Activated naive CD4-positive, alpha-beta T cell treated with anti-CD3 and anti-CD28 coated beads, Interleukin-2, amount 50 U/mL, for 72 hours (primary cell): Measurements from ENCODE around the gene MYB. TPM values are rescaled to one million over a fixed set of nuclear protein-coding genes. Genes with fewer than 3 reads are reported as not detected.

Experiments used
- ATAC-seq, 2 donors: fragments of 150-1000 bp; cut with Tn5 transposase; 2 replicates each; pipeline ENCODE4 v1.10.0; 2021; ENCODE audit warnings: mild to moderate bottlenecking in 2 of 2, moderate library complexity in 2 of 2
- DNase-seq, 2 donors: peaks; one replicate each; pipeline ENCODE4 v3.0.0; 2021 to 2022; ENCODE audit warnings: low spot score in 2 of 2
- H3K27ac Mint-ChIP-seq, 2 donors: one replicate each; pipeline ENCODE4 v1.8.0; 2022; ENCODE audit warnings: mild to moderate bottlenecking in 2 of 2, mixed read lengths in 2 of 2
- H3K36me3 Mint-ChIP-seq, 2 donors: one replicate each; pipeline ENCODE4 v1.8.0; 2022; ENCODE audit warnings: mixed read lengths in 2 of 2
- H3K9me3 Mint-ChIP-seq, 2 donors: one replicate each; pipeline ENCODE4 v1.8.0; 2022; ENCODE audit warnings: mixed read lengths in 2 of 2
- total RNA-seq, 2 donors: library from RNA; stranded (reverse); gene quantifications; one replicate each; pipeline ENCODE4 v1.2.3, GENCODE V29; 2022

The MYB gene
- total RNA-seq, 2 donors from 2014 or later, result 23.8 to 54.9 TPM

DNA sequence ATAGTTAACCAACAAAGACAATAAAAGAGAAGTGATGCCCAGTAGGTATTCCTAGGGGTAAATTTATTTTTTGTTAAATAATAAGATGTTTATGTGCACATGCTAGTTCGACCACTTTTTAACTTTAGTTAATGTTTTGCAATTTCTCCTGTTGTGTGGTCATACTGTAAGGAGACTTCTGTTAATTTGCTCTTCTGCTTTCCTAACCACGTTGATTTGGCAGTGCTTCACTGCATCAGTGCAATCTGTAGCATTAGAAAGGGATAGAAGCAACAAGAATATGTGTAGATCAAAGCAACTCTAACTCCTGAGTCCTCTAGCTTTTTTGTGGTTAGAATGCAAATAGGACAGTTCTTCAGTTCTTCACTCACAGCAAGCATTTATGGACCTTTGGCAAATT is 13.9 kb downstream of the MYB start:
- DNase-seq, result no peak
- ATAC-seq, result no peak
- Mint-ChIP-seq H3K9me3 (no peaks in the 10 kb centered on the region), H3K27ac (no peak overlapping the region), H3K36me3 (peaks cover 48 to 57% of the 10 kb centered on the region in 2 donors)

- ATAC-seq, result no peak
- no peak for DNase-seq
- Mint-ChIP-seq H3K27ac (peak overlapping the region in 1 of 2 donors; percentile 2), H3K9me3 (no peaks in the 10 kb centered on the region), H3K36me3 (peaks cover 50 to 58% of the 10 kb centered on the region in 2 donors)
Measured at GRCh38 chr6:135195522-135195921, 14.4 kb downstream of the MYB start.

- ATAC-seq (peak; percentile 81 to 89), DNase-seq (peak in 1 of 2 donors; percentile 44)
- Mint-ChIP-seq H3K27ac (peak overlapping the region in 1 of 2 donors; percentile 95), H3K9me3 (no peaks in the 10 kb centered on the region), H3K36me3 (peaks cover 45 to 54% of the 10 kb centered on the region in 2 donors)
Measured at GRCh38 chr6:135196739-135197510, 15.8 kb downstream of the MYB start.

DNA sequence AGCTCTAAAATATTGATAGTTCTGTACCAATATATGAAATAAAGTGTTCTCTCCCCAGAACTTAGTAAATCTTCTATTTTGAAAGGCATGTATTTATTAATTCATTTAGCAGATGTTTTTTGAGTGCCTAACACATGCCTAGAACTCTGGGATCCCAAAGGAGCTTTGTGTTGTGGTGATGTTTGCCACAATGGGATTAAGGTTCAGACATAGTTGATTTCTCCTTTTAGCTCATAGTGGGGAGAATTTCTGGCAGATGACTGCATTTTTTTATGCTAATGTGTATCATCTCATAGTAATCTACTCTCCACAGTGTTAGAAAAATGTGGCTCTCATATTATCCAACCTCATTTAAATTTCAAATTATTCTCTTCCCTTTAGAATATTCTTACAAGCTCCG is 21.7 kb downstream of the MYB start:
- no peak for DNase-seq
- Mint-ChIP-seq H3K9me3 (no peaks in the 10 kb centered on the region), H3K36me3 (peaks cover 14 to 36% of the 10 kb centered on the region in 2 donors), H3K27ac (no peak overlapping the region)
- no peak for ATAC-seq

DNA sequence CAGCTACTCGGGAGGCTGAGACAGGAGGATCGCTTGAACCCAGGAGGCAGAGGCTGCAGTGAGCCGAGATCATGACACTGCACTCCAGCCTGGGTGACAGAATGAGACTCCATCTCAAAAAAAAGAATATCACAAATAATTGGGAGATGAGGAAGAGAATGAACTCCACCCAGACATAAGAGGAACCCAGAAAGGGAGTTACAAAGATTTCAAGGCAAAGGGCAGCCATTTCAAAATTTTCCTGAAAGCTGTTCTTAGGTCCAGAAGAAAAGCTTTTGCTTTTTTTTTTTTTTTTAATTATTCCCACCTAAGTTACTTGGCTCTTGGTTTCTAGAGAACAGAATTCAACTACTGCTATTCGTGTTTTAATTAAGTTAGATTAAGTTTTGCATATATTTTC is 23.8 kb downstream of the MYB start:
- Mint-ChIP-seq H3K36me3 (peaks cover 19 to 51% of the 10 kb centered on the region in 2 donors), H3K9me3 (no peaks in the 10 kb centered on the region), H3K27ac (peak overlapping the region; percentile 49 to 60)
- ATAC-seq (no peak), DNase-seq (no peak)

- peak overlapping the region; percentile 33 to 37 for H3K27ac Mint-ChIP-seq
- peaks cover 25 to 59% of the 10 kb centered on the region in 2 donors for H3K36me3 Mint-ChIP-seq
- ATAC-seq (no peak), DNase-seq (no peak)
- H3K9me3 Mint-ChIP-seq, result no peaks in the 10 kb centered on the region
Measured at GRCh38 chr6:135209803-135210202, 28.7 kb downstream of the MYB start.

DNA sequence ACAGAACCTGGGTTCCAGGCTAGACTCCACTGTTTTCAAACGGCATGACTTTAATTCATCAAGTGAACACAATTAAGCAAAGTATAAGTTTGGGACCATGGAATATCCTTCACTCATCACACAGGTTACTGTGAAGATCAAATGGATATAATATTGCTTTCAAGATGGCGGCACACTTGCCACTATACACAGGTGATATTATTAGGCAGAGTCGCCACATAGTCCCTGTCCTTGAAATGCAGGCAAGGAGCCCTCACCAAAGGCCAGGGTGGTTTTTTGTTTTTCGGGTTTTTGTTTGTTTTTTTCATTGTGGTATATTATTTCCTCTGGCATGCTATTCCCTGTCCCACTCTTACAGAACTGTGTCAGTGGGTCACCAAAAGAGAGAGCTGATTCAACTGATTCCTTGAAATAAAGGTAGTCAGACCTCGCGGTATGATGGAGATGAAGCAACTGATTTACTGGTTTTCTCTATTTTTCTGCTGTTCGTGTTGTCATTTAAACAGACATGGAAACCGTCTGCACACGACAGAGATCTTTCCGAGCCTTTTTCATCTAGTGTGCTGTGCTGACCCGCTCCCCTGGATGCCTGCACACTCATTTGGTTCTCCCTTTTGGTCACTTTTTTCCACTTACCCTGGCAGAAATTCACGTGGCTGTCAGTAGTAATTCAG is 29.7 kb downstream of the MYB start:
- ATAC-seq (peak in 1 of 2 donors; percentile 68), DNase-seq (no peak)
- Mint-ChIP-seq H3K36me3 (peaks cover 25 to 54% of the 10 kb centered on the region in 2 donors), H3K27ac (peak overlapping the region; percentile 33 to 52), H3K9me3 (no peaks in the 10 kb centered on the region)

DNA sequence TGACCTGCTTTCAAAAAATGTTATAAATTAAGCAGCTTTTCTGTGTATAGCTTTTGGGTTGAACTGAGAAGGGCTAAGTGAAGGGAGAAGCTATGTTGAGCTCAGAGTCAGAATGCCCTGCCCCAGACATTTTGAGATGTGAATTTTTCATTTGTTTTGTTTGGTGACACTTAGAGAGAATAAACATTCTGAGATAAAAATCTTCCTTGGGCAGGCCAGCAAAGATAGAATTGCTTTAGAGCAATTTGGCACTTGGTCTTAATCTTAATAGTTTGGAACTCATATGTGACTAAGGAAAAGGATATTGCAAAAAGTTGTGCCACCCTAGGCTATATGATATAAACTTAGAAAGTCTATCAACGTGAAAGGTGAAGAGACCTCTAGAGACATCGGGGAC is 30.2 kb downstream of the MYB start:
- ATAC-seq, result peak in 1 of 2 donors; percentile 29
- Mint-ChIP-seq H3K9me3 (no peaks in the 10 kb centered on the region), H3K36me3 (peaks cover 25 to 56% of the 10 kb centered on the region in 2 donors), H3K27ac (peak overlapping the region in 1 of 2 donors; percentile 52)
- DNase-seq, result no peak

GRCh38 chr6:135212020-135212806 is 31.1 kb downstream of the MYB start:
- Mint-ChIP-seq H3K27ac (peak overlapping the region; percentile 18 to 87), H3K36me3 (peaks cover 25 to 61% of the 10 kb centered on the region in 2 donors), H3K9me3 (no peaks in the 10 kb centered on the region)
- no peak for DNase-seq
- ATAC-seq, result peak; percentile 62 to 69

GRCh38 chr6:135212935-135213334 is 31.8 kb downstream of the MYB start:
- Mint-ChIP-seq H3K27ac (peak overlapping the region; percentile 18 to 87), H3K9me3 (no peaks in the 10 kb centered on the region), H3K36me3 (peaks cover 25 to 67% of the 10 kb centered on the region in 2 donors)
- no peak for DNase-seq
- ATAC-seq, result peak; percentile 64 to 80

DNA sequence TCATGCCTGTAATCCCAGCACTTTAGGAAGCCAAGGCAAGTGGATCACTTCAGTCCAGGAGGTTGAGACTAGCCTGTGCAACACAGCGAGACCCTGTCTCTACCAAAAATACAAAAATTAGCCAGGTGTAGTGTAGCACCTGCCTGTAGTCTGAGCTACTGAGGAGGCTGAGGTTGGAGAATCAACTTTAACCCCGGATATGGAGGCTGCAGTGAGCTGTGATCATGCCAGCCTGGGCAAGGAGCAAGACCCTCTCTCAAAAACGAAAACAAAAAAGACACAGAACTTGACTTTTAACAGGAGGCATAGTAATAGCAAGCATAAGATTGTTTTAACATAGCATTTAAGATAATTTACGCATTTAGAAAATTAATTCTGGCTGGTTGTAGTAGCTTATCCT is 32.5 kb downstream of the MYB start:
- Mint-ChIP-seq H3K9me3 (no peaks in the 10 kb centered on the region), H3K27ac (no peak overlapping the region), H3K36me3 (peaks cover 25 to 62% of the 10 kb centered on the region in 2 donors)
- DNase-seq (no peak), ATAC-seq (no peak)

DNA sequence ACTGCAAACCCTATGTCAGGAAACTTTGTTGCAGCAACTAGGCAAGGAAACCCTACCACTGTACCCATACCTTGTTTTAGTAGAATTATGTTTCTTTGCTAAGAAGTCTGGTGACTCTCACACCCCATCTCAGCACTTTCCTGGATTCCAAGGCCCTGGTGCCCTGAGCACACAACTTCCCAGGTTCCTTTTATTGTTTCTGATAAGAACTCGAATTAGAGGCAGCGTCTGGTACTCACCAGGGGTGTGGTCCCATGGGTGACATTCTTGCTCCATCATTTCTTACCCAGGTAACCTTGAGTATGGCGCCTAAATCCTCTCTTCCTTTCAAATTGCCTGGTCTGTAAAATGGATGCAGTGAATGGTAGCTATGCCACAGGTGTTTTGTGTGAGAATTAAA is 34.1 kb downstream of the MYB start:
- peaks cover 26 to 54% of the 10 kb centered on the region in 2 donors for H3K36me3 Mint-ChIP-seq
- no peak overlapping the region for H3K27ac Mint-ChIP-seq
- ATAC-seq (no peak), DNase-seq (no peak)
- no peaks in the 10 kb centered on the region for H3K9me3 Mint-ChIP-seq

DNA sequence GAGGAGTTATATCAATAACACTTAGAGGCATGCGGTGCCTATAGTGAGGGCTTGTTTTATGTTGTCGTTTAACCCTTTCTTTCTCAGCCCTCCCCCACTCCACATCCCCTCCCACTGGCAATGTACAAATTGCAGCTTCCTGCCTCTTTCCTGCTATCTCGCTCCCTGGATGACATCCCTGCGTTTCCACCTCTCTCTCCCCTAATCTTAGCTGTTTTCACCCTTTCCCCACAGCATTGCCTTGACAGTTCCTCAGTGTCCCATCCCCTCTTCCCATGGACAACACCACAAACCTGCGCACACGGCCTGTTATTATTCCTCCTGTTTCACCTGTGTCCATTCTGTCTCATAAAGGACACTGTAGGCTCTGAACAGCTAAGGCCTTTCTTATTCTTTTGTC is 34.5 kb downstream of the MYB start:
- peaks cover 24 to 50% of the 10 kb centered on the region in 2 donors for H3K36me3 Mint-ChIP-seq
- DNase-seq (no peak), ATAC-seq (no peak)
- no peak overlapping the region for H3K27ac Mint-ChIP-seq
- H3K9me3 Mint-ChIP-seq, result no peaks in the 10 kb centered on the region

DNA sequence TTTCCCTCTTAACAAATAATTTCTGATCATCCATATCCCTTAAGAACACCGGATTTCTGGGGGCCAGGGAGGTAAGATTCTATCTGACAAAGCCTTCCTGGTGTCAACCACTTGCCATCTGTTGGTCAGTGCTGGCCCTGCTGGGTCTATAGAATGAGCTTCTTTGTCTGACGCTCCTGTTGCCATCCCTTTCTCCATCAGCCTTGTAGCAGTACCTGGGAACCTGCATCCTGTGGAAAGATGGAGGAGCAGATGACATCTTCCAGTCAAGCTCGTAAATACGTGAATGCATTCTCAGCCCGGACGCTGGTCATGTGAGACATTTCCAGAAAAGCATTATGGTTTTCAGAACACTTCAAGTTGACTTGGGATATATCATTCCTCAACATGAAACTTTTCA is 36.6 kb downstream of the MYB start:
- Mint-ChIP-seq H3K27ac (no peak overlapping the region), H3K9me3 (no peaks in the 10 kb centered on the region), H3K36me3 (peaks cover 15 to 35% of the 10 kb centered on the region in 2 donors)
- DNase-seq (no peak), ATAC-seq (no peak)

DNA sequence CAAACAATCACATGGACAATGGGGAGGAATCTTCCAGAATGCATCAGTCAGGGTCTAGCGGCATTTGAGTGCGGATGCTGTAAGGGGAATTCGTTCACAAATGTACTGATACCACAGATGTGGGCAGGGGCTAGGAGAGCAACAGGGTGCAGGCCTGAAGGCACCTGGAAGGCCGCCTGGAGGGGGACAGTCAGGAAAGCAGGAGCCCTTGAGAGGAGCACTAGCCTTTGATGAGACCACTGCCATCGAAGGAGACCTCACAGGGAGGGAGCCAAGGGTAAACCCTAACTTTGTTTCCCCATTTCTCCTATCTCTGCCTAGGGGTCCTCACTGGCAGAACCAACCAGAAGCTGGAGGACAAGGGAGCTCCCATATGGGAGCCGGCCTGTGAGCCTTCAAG is 38.2 kb downstream of the MYB start:
- Mint-ChIP-seq H3K9me3 (peaks cover 0 to 6% of the 10 kb centered on the region in 2 donors), H3K27ac (no peak overlapping the region), H3K36me3 (peaks cover 16 to 24% of the 10 kb centered on the region in 2 donors)
- no peak for DNase-seq
- no peak for ATAC-seq

DNA sequence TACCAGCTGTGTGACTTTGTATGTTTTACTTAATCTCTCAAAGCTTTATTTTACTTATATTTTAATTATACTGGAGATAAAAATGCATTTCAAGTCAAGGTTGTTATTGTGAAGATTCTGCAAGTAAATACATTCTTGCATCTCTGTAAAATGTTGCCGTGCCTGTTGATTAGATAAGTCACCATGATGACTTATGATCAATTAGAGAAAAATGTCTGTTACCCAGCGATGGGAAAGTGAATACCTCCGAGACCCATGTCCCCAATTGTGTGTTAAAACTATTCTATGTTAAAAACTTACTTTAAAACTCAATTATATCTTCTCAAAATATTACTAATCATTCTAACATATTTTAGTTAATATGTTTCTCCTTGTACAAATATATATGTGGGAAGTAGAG is 39.9 kb downstream of the MYB start:
- H3K9me3 Mint-ChIP-seq, result peaks cover 0 to 6% of the 10 kb centered on the region in 2 donors
- no peak overlapping the region for H3K27ac Mint-ChIP-seq
- DNase-seq (no peak), ATAC-seq (no peak)
- H3K36me3 Mint-ChIP-seq, result peaks cover 16 to 18% of the 10 kb centered on the region in 2 donors

DNA sequence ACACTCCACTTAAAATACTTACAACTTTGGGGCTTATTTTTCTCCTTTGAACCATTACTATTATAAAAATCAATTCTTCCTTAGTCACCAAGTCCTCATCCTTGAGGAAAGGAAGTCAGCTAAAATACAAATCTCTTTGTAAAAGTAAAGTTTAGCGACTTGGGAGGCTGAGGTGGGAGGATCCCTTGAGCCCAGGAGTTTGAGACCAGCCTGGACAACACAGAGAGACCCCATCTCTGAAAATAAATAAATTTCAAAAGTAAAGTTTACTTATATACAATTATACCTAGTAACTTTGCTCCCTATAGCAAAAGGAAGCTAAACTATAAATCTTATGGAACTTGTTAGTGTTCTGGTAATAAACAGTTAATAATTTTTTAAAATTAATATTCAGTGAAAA is 40.4 kb downstream of the MYB start:
- Mint-ChIP-seq H3K27ac (no peak overlapping the region), H3K36me3 (peaks cover 16% of the 10 kb centered on the region in 2 donors), H3K9me3 (peaks cover 0 to 6% of the 10 kb centered on the region in 2 donors)
- DNase-seq, result no peak
- no peak for ATAC-seq
